Measurements from ENCODE around the gene SLC2A1. TPM values are rescaled to one million over a fixed set of nuclear protein-coding genes. Genes with fewer than 3 reads are reported as not detected.

Gene SLC2A1
- polyA plus RNA-seq, 1 donor (not counting 4 experiments of a cell fraction or from before 2014, with no cell fraction given) = 689 TPM

- no peaks in the 10 kb centered on the region for H3K79me2 ChIP-seq (ENCODE audit: control insufficient read depth, insufficient read depth, low read length)
- no peak overlapping the region for H2AFZ ChIP-seq (ENCODE audit: control insufficient read depth, low read length)
- H3K9me1 ChIP-seq (ENCODE audit: control insufficient read depth, extremely low read depth, insufficient read depth, low read length) = no peaks in the 10 kb centered on the region
- TF ChIP-seq CTCF (optimal IDR thresholded peaks at IDR 0.05 in 1 of 3, IDR thresholded peaks at IDR 0.05 in 1 of 3, conservative IDR thresholded peaks at IDR 0.05 in 1 of 3; ENCODE audit: extremely low read depth in 1 of 3, insufficient read depth in 2 of 3, low read length in 3 of 3) = no peak
- no peak for TF ChIP-seq EZH2 (IDR thresholded peaks at IDR 0.05; ENCODE audit: low read length)
- DNase-seq (ENCODE audit: low read depth, low spot score) (no peak), FAIRE-seq (no peak)
- no peak overlapping the region for H3K9ac ChIP-seq (ENCODE audit: control insufficient read depth, extremely low read depth, insufficient read depth, low read length)
- no peaks in the 10 kb centered on the region for H3K36me3 ChIP-seq (ENCODE audit: control insufficient read depth in 2 of 2, extremely low read depth in 1 of 2, insufficient read depth in 2 of 2, low read length in 2 of 2)
- dilution Hi-C loops (cut with MboI; ENCODE audit: extremely low pct_ligation_motif_present, low sequenced_read_pairs) = no loop called here
- H3K27me3 ChIP-seq (ENCODE audit: control insufficient read depth, extremely low read depth, insufficient read depth, low read length) = no peaks in the 10 kb centered on the region
- H4K20me1 ChIP-seq (ENCODE audit: control insufficient read depth, extremely low read depth, insufficient read depth, low read length) = no peaks in the 10 kb centered on the region
- H3K4me3 ChIP-seq (ENCODE audit: control insufficient read depth in 2 of 3, extremely low read depth in 1 of 3, insufficient read depth in 2 of 3, low read depth in 1 of 3, low read length in 3 of 3) = no peak overlapping the region
- H3K4me1 ChIP-seq (ENCODE audit: control insufficient read depth, extremely low read depth, insufficient read depth, low read length) = no peaks in the 10 kb centered on the region
- no peaks in the 10 kb centered on the region for H3K9me3 ChIP-seq (ENCODE audit: control insufficient read depth, low read depth, low read length)
- H3K27ac ChIP-seq (ENCODE audit: control insufficient read depth, insufficient read depth, low read length) = no peak overlapping the region
- H3K4me2 ChIP-seq (ENCODE audit: control insufficient read depth, extremely low read depth, insufficient read depth, low read depth, low read length) = no peak overlapping the region
Observed at GRCh38 chr1:42889264-42889663, 69.4 kb downstream of the SLC2A1 start.

- no peak for FAIRE-seq
- Histone ChIP-seq H3K4me3 (ENCODE audit: control insufficient read depth in 2 of 3, extremely low read depth in 1 of 3, insufficient read depth in 2 of 3, low read depth in 1 of 3, low read length in 3 of 3) (no peak overlapping the region), H3K36me3 (ENCODE audit: control insufficient read depth in 2 of 2, extremely low read depth in 1 of 2, insufficient read depth in 2 of 2, low read length in 2 of 2) (no peaks in the 10 kb centered on the region), H3K9me1 (ENCODE audit: control insufficient read depth, extremely low read depth, insufficient read depth, low read length) (no peaks in the 10 kb centered on the region), H3K4me2 (ENCODE audit: control insufficient read depth, extremely low read depth, insufficient read depth, low read depth, low read length) (no peak overlapping the region), H4K20me1 (ENCODE audit: control insufficient read depth, extremely low read depth, insufficient read depth, low read length) (no peaks in the 10 kb centered on the region), H3K9me3 (ENCODE audit: control insufficient read depth, low read depth, low read length) (no peaks in the 10 kb centered on the region), H3K27ac (ENCODE audit: control insufficient read depth, insufficient read depth, low read length) (no peak overlapping the region), H3K79me2 (ENCODE audit: control insufficient read depth, insufficient read depth, low read length) (no peaks in the 10 kb centered on the region), H3K4me1 (ENCODE audit: control insufficient read depth, extremely low read depth, insufficient read depth, low read length) (no peaks in the 10 kb centered on the region), H2AFZ (ENCODE audit: control insufficient read depth, low read length) (no peak overlapping the region), H3K9ac (ENCODE audit: control insufficient read depth, extremely low read depth, insufficient read depth, low read length) (no peak overlapping the region), H3K27me3 (ENCODE audit: control insufficient read depth, extremely low read depth, insufficient read depth, low read length) (no peaks in the 10 kb centered on the region)
- dilution Hi-C loops (cut with MboI; ENCODE audit: extremely low pct_ligation_motif_present, low sequenced_read_pairs) = no loop called here
- DNase-seq (ENCODE audit: low read depth, low spot score) = no peak
- TF ChIP-seq EZH2 (IDR thresholded peaks at IDR 0.05; ENCODE audit: low read length) (no peak), CTCF (optimal IDR thresholded peaks at IDR 0.05 in 1 of 3, IDR thresholded peaks at IDR 0.05 in 1 of 3, conservative IDR thresholded peaks at IDR 0.05 in 1 of 3; ENCODE audit: extremely low read depth in 1 of 3, insufficient read depth in 2 of 3, low read length in 3 of 3) (no peak)
Observed at GRCh38 chr1:42888013-42888633, 70.5 kb downstream of the SLC2A1 start.
